CD1c-positive myeloid dendritic cell (primary cell): Measurements from ENCODE around the gene NRAP.

Source experiments
- DNase-seq: peaks from one replicate; pipeline ENCODE4 v3.0.0-alpha.2; 2016; ENCODE audit errors: extremely low spot score

NRAP gene

GRCh38 chr10:113641702-113642101 is 22.1 kb downstream of the NRAP start:
- DNase-seq: no peak

- no peak for DNase-seq
Measured at GRCh38 chr10:113639966-113640365, 23.9 kb downstream of the NRAP start.

- no peak for DNase-seq
Measured at GRCh38 chr10:113631684-113632367, 32.0 kb downstream of the NRAP start.

GRCh38 chr10:113630929-113631533 is 32.8 kb downstream of the NRAP start:
- DNase-seq: no peak

- DNase-seq: no peak
Measured at GRCh38 chr10:113628607-113629153, 35.2 kb downstream of the NRAP start.

GRCh38 chr10:113627836-113628235 is 36.0 kb downstream of the NRAP start:
- DNase-seq: no peak

- no peak for DNase-seq
Measured at GRCh38 chr10:113626809-113627355, 37.0 kb downstream of the NRAP start.

- DNase-seq: no peak
Measured at GRCh38 chr10:113625461-113626186, 38.2 kb downstream of the NRAP start.

GRCh38 chr10:113622831-113623230 is 41.0 kb downstream of the NRAP start:
- DNase-seq: no peak

- DNase-seq: no peak
Measured at GRCh38 chr10:113621799-113622198, 42.0 kb downstream of the NRAP start.

- no peak for DNase-seq
Measured at GRCh38 chr10:113620936-113621335, 42.9 kb downstream of the NRAP start.

GRCh38 chr10:113620511-113620910 is 43.3 kb downstream of the NRAP start:
- no peak for DNase-seq

GRCh38 chr10:113619401-113619800 is 44.4 kb downstream of the NRAP start:
- no peak for DNase-seq

- no peak for DNase-seq
Measured at GRCh38 chr10:113618338-113618737, 45.5 kb downstream of the NRAP start.

- no peak for DNase-seq
Measured at GRCh38 chr10:113617086-113617485, 46.8 kb downstream of the NRAP start.

GRCh38 chr10:113616244-113617074 is 47.4 kb downstream of the NRAP start:
- DNase-seq: no peak

GRCh38 chr10:113613977-113614690 is 49.7 kb downstream of the NRAP start:
- no peak for DNase-seq

- DNase-seq: peak; percentile 1
Measured at GRCh38 chr10:113613427-113613826, 50.4 kb downstream of the NRAP start.

GRCh38 chr10:113612154-113612553 is 51.7 kb downstream of the NRAP start:
- no peak for DNase-seq

GRCh38 chr10:113610631-113611601 is 52.9 kb downstream of the NRAP start:
- DNase-seq: no peak
